B cell (primary cell): ENCODE data around the gene SLC35G2.

ENCODE experiments used
- CTCF ChIP-seq: fragments of 200-600 bp; IDR thresholded peaks from one replicate; pipeline ENCODE4 v1.8.0; 2022; ENCODE audit warnings: antibody characterized with exemption, mild to moderate bottlenecking
- EZH2 ChIP-seq: IDR thresholded peaks from 2 replicates; pipeline ENCODE4 v1.6.1; 2012; ENCODE audit warnings: borderline replicate concordance, low read depth, mild to moderate bottlenecking, moderate library complexity, low read length; ENCODE audit not compliant: insufficient read depth, poor library complexity, severe bottlenecking

- TF ChIP-seq CTCF (no peak), EZH2 (no peak)
Observed at GRCh38 chr3:136893848-136894443, 75.0 kb downstream of the SLC35G2 start.
